Bone marrow (tissue), 2 donors: ENCODE results near the gene C1QL4.
"Not testable (repeated sequence)": the region's sequence is repeated elsewhere in the genome, so short reads cannot be mapped to it uniquely, and the experiment has no call there.

Source experiments
- DNase-seq, 2 donors: peaks; one replicate each; lab custom pipeline; 2025; lab: John Stamatoyannopoulos, UW

Gene C1QL4

GRCh38 chr12:49301760-49302159, 35.2 kb downstream of the C1QL4 start:
- no peak for DNase-seq

GRCh38 chr12:49298160-49298559, 38.8 kb downstream of the C1QL4 start:
- DNase-seq = no peak

GRCh38 chr12:49297695-49298060, 39.3 kb downstream of the C1QL4 start:
- no peak for DNase-seq

GRCh38 chr12:49296836-49297694, 39.9 kb downstream of the C1QL4 start:
- no peak for DNase-seq

- no peak for DNase-seq
Observed at GRCh38 chr12:49296034-49296835, 40.8 kb downstream of the C1QL4 start.

- no peak for DNase-seq
Observed at GRCh38 chr12:49295082-49295936, 41.7 kb downstream of the C1QL4 start, which contains the start of gene PRPH. TSS of gene PRPH (plus strand) at chr12:49295147. CDS start at chr12:49295201, 54 bp downstream.

GRCh38 chr12:49294804-49295081, 42.2 kb downstream of the C1QL4 start:
- no peak for DNase-seq

- no peak for DNase-seq
Observed at GRCh38 chr12:49294086-49294803, 42.7 kb downstream of the C1QL4 start.

- DNase-seq = no peak
Observed at GRCh38 chr12:49293056-49293956, 43.7 kb downstream of the C1QL4 start.

GRCh38 chr12:49292729-49293055, 44.3 kb downstream of the C1QL4 start:
- no peak for DNase-seq

GRCh38 chr12:49288922-49289555, 47.9 kb downstream of the C1QL4 start:
- DNase-seq = no peak

GRCh38 chr12:49288412-49288853, 48.6 kb downstream of the C1QL4 start:
- peak in 1 of 2 donors; percentile 32 for DNase-seq

- DNase-seq = no peak
Observed at GRCh38 chr12:49287876-49288275, 49.1 kb downstream of the C1QL4 start.

GRCh38 chr12:49284672-49285071, 52.3 kb downstream of the C1QL4 start:
- no peak for DNase-seq

GRCh38 chr12:49283541-49284429, 53.2 kb downstream of the C1QL4 start:
- no peak for DNase-seq

- not testable (repeated sequence) for DNase-seq
Observed at GRCh38 chr12:49282740-49283375, 54.1 kb downstream of the C1QL4 start.
